A673 (cell line): ENCODE results near the gene THRB. TPM values are rescaled to one million over a fixed set of nuclear protein-coding genes. Genes with fewer than 3 reads are reported as not detected.

Experiments
- BruUV-seq: library from RNA; stranded (reverse); fragments of 400-500 nt; replicated peaks from 2 replicates; lab custom pipeline; 2021; lab: Mats Ljungman, UMichigan
- CTCF ChIA-PET: fragments of 300-600 bp; sonication (Branson Sonifier 250); formaldehyde crosslinking; loops from one replicate; lab custom pipeline; 2022; ENCODE audit warnings: antibody characterized with exemption; lab: Charles Lee
- POLR2A ChIA-PET: fragments of 300-600 bp; sonication (Branson Sonifier 250); formaldehyde crosslinking; loops from one replicate; lab custom pipeline; 2022; ENCODE audit warnings: antibody characterized with exemption; ENCODE audit not compliant: low non-redundant PET; lab: Charles Lee
- DNase-seq: peaks from one replicate; pipeline ENCODE4 v3.0.0-alpha.2; 2015; ENCODE audit warnings: low spot score
- H3K27ac ChIP-seq: fragments of 200-600 bp; sonication (generic); 2 replicates; pipeline ENCODE4 v1.5.1; 2016; ENCODE audit warnings: mixed run types, low read depth, mild to moderate bottlenecking, mixed read lengths, antibody characterized with exemption, low read length; ENCODE audit not compliant: poor library complexity, severe bottlenecking
- H3K27me3 ChIP-seq: fragments of 200-600 bp; sonication (generic); replicated peaks from 2 replicates; pipeline ENCODE4 v1.6.1; 2017; ENCODE audit warnings: mixed run types, low read depth, mild to moderate bottlenecking, mixed read lengths, antibody characterized with exemption, low read length; ENCODE audit not compliant: insufficient read depth, poor library complexity
- H3K36me3 ChIP-seq: fragments of 200-600 bp; sonication (generic); 2 replicates; pipeline ENCODE4 v1.6.1; 2016; ENCODE audit warnings: mixed run types, mild to moderate bottlenecking, mixed read lengths, antibody characterized with exemption, low read length; ENCODE audit not compliant: insufficient read depth, poor library complexity, severe bottlenecking
- H3K4me1 ChIP-seq: fragments of 200-600 bp; sonication (generic); 2 replicates; pipeline ENCODE4 v1.6.1; 2017; ENCODE audit warnings: mixed run types, mild to moderate bottlenecking, mixed read lengths, antibody characterized with exemption, low read length; ENCODE audit not compliant: insufficient read depth, poor library complexity, severe bottlenecking
- H3K4me3 ChIP-seq: fragments of 200-600 bp; sonication (generic); 2 replicates; pipeline ENCODE4 v1.5.1; 2016; ENCODE audit warnings: low read depth, mixed run types, mild to moderate bottlenecking, mixed read lengths, low read length; ENCODE audit not compliant: poor library complexity, severe bottlenecking
- H3K9me3 ChIP-seq: fragments of 200-600 bp; sonication (generic); 2 replicates; pipeline ENCODE4 v1.6.1; 2016; ENCODE audit warnings: mixed run types, low read depth, mild to moderate bottlenecking, mixed read lengths, antibody characterized with exemption, low read length; ENCODE audit not compliant: poor library complexity, severe bottlenecking
- CTCF ChIP-seq: fragments of 300-800, 200-600 bp; sonication (generic); conservative IDR thresholded peaks from 2 replicates; pipeline ENCODE4 v1.5.1; 2017; ENCODE audit warnings: low read depth, mild to moderate bottlenecking, antibody characterized with exemption, low read length, moderate library complexity, mixed read lengths
- EZH2 ChIP-seq: fragments of 200-600 bp; sonication (generic); IDR thresholded peaks from 2 replicates; pipeline ENCODE4 v1.6.1; 2017; ENCODE audit warnings: borderline replicate concordance, low read depth, mild to moderate bottlenecking, mixed read lengths, antibody characterized with exemption, low read length; ENCODE audit not compliant: poor library complexity, severe bottlenecking
- intact Hi-C: fragments of 100-400 bp; cut with micrococcal nuclease; formaldehyde crosslinking; loops from one replicate; pipeline ENCODE4 v1.10.0; 2022; ENCODE audit not compliant: unreplicated experiment
- total RNA-seq: library from RNA; stranded (reverse); gene quantifications from 2 replicates; pipeline ENCODE4 v1.2.3, GENCODE V29; 2021

The THRB gene
- total RNA-seq, 1 experiment from 2014 or later: 0.11 TPM

- Histone ChIP-seq H3K4me3 (no peak overlapping the region), H3K9me3 (no peaks in the 10 kb centered on the region), H3K27me3 (no peaks in the 10 kb centered on the region), H3K36me3 (no peaks in the 10 kb centered on the region), H3K27ac (no peak overlapping the region), H3K4me1 (peaks cover 14% of the 10 kb centered on the region)
- no peak for DNase-seq
- TF ChIP-seq CTCF (no peak), EZH2 (no peak)
- POLR2A ChIA-PET: interaction anchor here (0.6 kb wide), 1 partner anchor 464 kb away, joined by 7 read pairs; no protein-coding TSS in a partner anchor
- CTCF ChIA-PET: no interaction called here
- intact Hi-C loops: no loop called here
- no TSS peak for BruUV-seq
These were observed 249.6 kb downstream of the THRB start for GRCh38 chr3:24245056-24245455.

- intact Hi-C loops: no loop called here
- CTCF ChIA-PET: no interaction called here
- no peak for DNase-seq
- Histone ChIP-seq H3K27ac (no peak overlapping the region), H3K36me3 (no peaks in the 10 kb centered on the region), H3K4me3 (no peak overlapping the region), H3K9me3 (no peaks in the 10 kb centered on the region), H3K27me3 (no peaks in the 10 kb centered on the region), H3K4me1 (peaks cover 14% of the 10 kb centered on the region)
- POLR2A ChIA-PET: interaction anchor here (0.6 kb wide), 1 partner anchor 464 kb away, joined by 7 read pairs; no protein-coding TSS in a partner anchor
- BruUV-seq: no TSS peak
- no peak for TF ChIP-seq CTCF
- TF ChIP-seq EZH2: no peak
These were observed 250.2 kb downstream of the THRB start for GRCh38 chr3:24244491-24244890.

- H3K27ac ChIP-seq: no peak overlapping the region
- intact Hi-C loops: no loop called here
- BruUV-seq: no TSS peak
- no peaks in the 10 kb centered on the region for H3K9me3 ChIP-seq
- no peaks in the 10 kb centered on the region for H3K27me3 ChIP-seq
- peak; percentile 80 for DNase-seq
- peaks cover 14% of the 10 kb centered on the region for H3K4me1 ChIP-seq
- ChIA-PET CTCF (interaction anchor here (0.8 kb wide), 1 partner anchor 56 kb away, joined by 3 read pairs; no protein-coding TSS in a partner anchor), POLR2A (interaction anchor here (0.9 kb wide), 1 partner anchor 325 kb away, joined by 11 read pairs; the partner anchor contains the start of genes NKIRAS1 and RPL15)
- no peaks in the 10 kb centered on the region for H3K36me3 ChIP-seq
- TF ChIP-seq EZH2 (no peak), CTCF (no peak)
- H3K4me3 ChIP-seq: no peak overlapping the region
These were observed 252.5 kb downstream of the THRB start for GRCh38 chr3:24242012-24242698.
